Peyer's patch (tissue), 4 donors: ENCODE results near the gene ATP2A2.

Experiments
- CTCF ChIP-seq, 6 experiments: fragments of 450-650 bp in 4 of 6; fragments of 200-600 bp in 2 of 6; sonication (generic) in 1 of 6; IDR thresholded peaks; one replicate each; pipeline ENCODE4 v1.5.1; 2017 to 2019; ENCODE audit warnings: antibody characterized with exemption in 6 of 6, mild to moderate bottlenecking in 3 of 6, moderate library complexity in 1 of 6
- POLR2A ChIP-seq, 2 donors: fragments of 450-650 bp; IDR thresholded peaks; one replicate each; pipeline ENCODE4 v1.5.1; 2017; ENCODE audit warnings: antibody characterized with exemption in 2 of 2, mild to moderate bottlenecking in 2 of 2, moderate library complexity in 2 of 2

GRCh38 chr12:110310763-110311162 is 29.7 kb downstream of the ATP2A2 start:
- TF ChIP-seq CTCF (IDR thresholded peaks at IDR 0.05), result no peak
- TF ChIP-seq POLR2A (IDR thresholded peaks at IDR 0.05), result no peak
